GM18511 (cell line): ENCODE results near the gene B4GALT5.

ENCODE experiments used
- ATAC-seq: cut with Tn5 transposase; IDR thresholded peaks from one replicate; pipeline ENCODE4 v1.9.1; 2021; ENCODE audit warnings: mild to moderate bottlenecking, moderate library complexity; ENCODE audit not compliant: unreplicated experiment

B4GALT5 gene

DNA sequence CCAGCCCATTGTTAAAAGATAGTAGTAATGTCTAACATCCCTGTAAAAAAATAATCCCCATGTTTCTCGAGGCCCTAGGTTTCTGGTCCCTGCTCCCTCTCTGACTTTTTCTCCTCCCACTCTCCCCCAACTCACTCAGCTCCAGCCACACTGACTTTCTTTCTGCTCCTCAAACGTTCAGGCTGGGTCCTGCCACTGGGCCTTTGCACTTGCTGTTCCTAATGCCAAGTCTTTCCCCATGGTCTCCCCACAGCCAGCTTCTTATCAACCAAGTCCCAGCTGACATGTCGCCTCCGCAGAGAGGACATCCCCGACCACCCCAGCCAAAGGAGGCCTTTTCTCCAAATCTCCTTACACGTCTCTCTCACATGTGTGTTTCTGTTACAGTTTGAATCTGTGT, 123.9 kb downstream of the B4GALT5 start:
- ATAC-seq = no peak

GRCh38 chr20:49587111-49587570, 126.5 kb downstream of the B4GALT5 start:
- no peak for ATAC-seq

DNA sequence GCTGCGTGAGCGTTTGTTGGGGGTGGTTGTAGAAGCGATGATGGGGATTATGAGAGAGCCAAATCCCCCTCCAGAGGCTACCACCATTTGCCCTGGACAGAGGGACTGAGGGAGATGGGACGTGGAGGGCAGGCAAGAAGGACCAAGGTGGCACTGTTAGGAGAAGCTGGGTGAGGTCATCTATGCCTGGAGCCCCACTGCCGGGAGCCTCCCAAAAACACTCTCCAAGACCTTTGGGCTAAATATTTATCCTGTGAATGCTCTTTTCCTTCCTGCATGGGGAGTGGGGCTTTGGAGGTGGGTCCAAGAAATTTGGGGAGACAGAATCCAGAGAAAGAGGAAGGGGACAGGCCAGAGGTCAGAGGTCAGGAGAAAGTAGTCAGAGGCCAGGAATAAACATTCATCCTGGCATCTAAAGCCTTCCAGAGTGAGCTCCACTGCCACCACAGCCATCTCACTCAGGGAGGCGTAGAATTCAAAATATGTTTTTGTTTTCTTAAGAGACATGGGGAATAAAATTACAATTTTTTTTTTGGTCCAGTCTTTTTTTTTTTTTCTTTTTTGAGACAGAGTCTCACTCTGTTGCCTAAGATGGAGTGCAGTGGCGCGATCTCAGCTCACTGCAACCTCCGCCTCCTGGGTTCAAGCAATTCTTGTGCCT, 128.0 kb downstream of the B4GALT5 start:
- no peak for ATAC-seq

- ATAC-seq = no peak
Observed at GRCh38 chr20:49584418-49585382, 129.0 kb downstream of the B4GALT5 start.

DNA sequence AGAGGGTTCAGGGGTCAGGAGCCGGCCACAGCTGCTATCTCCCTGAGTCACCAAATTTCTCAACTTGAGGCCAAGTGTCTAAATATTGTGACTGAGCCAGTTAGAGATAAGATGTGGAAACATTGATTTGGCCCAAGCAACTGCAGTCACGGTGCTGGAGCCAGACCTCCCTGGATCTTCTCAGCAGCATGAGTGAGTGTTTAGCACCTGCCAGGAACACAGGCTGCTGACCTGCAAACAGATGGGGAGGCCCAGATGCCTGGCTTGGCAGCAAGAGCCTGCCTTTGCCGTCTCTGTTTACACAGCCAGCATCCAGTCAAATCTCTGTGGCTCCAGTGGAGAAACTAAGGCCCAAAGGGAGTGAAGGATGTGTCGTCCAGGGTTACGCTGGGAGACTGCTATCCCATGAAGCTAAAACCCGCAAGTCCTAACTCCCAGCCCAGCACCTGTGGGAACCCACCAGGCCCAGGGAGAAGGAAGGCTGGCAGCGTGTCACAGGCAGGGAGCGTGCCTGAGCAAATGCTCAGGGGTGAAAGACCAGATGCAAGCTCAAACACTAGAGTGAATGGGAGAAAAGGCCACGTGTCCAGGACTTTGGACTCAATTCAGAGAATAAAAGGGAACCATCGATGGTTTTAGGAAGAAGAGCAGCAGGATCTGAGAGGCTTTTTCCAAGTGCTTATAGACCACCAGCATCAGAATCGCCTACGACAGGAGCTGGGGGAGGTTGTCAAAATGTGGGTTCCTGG, 129.8 kb downstream of the B4GALT5 start:
- ATAC-seq = no peak

DNA sequence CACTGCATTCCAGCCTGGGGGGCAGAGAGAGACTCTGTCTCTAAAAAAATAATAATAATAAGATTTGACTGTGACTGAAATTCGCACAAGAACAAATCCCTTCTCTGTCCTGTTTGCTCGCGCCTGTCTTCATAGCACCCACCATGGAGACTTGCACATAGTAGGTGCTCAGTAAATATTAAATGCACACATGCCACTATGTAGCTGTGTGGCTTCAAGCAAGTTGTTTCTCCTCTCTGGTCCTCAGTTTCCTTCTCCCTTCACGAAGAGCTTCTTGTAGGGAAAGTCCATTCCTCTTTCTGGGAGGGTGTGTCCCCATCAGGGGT, 130.4 kb downstream of the B4GALT5 start:
- ATAC-seq = no peak
